H9 (cell line): ENCODE measurements around the gene TSPOAP1. TPM values are rescaled to one million over a fixed set of nuclear protein-coding genes. Genes with fewer than 3 reads are reported as not detected.

ENCODE experiments used
- DNase-seq: peaks from one replicate; pipeline ENCODE4 v3.0.0-alpha.2; 2017
- H2AFZ ChIP-seq: one replicate; pipeline ENCODE4 v1.6.1; 2013; ENCODE audit warnings: mild to moderate bottlenecking, low read length, control low read depth, moderate library complexity
- H2AK5ac ChIP-seq: 2 replicates; pipeline ENCODE4 v1.6.1; 2013; ENCODE audit warnings: low read length, control low read depth, mixed read lengths; ENCODE audit not compliant: insufficient read length
- H2BK120ac ChIP-seq: one replicate; pipeline ENCODE4 v1.6.1; 2013; ENCODE audit warnings: low read depth, mild to moderate bottlenecking, low read length, control low read depth, inconsistent platforms; ENCODE audit not compliant: poor library complexity, severe bottlenecking
- H2BK12ac ChIP-seq: 2 replicates; pipeline ENCODE4 v1.6.1; 2013; ENCODE audit warnings: low read length, control low read depth, mixed read lengths, low read depth; ENCODE audit not compliant: insufficient read length
- H2BK15ac ChIP-seq: 2 replicates; pipeline ENCODE4 v1.6.1; 2013; ENCODE audit warnings: low read depth, low read length, control low read depth
- H2BK20ac ChIP-seq: one replicate; pipeline ENCODE4 v1.6.1; 2013; ENCODE audit warnings: low read depth, mild to moderate bottlenecking, low read length, control low read depth, inconsistent platforms; ENCODE audit not compliant: poor library complexity, severe bottlenecking
- H2BK5ac ChIP-seq: 2 replicates; pipeline ENCODE4 v1.6.1; 2013; ENCODE audit warnings: low read length, control low read depth, mixed read lengths; ENCODE audit not compliant: insufficient read length
- H3K14ac ChIP-seq: 2 replicates; pipeline ENCODE4 v1.6.1; 2013; ENCODE audit warnings: low read length, control low read depth; ENCODE audit not compliant: insufficient read depth
- H3K18ac ChIP-seq: 2 replicates; pipeline ENCODE4 v1.6.1; 2013; ENCODE audit warnings: low read depth, mild to moderate bottlenecking, mixed read lengths, low read length, control low read depth; ENCODE audit not compliant: insufficient read length
- H3K23ac ChIP-seq: 2 replicates; pipeline ENCODE4 v1.6.1; 2013; ENCODE audit warnings: low read length, control low read depth, mixed read lengths, low read depth; ENCODE audit not compliant: insufficient read length
- H3K23me2 ChIP-seq: 2 replicates; pipeline ENCODE4 v1.6.1; 2013; ENCODE audit warnings: low read depth, mild to moderate bottlenecking, mixed read lengths, low read length, control low read depth; ENCODE audit not compliant: insufficient read length, poor library complexity, severe bottlenecking
- H3K27ac ChIP-seq: 2 replicates; pipeline ENCODE4 v1.5.1; 2013; ENCODE audit warnings: low read length, control low read depth, mixed read lengths, low read depth; ENCODE audit not compliant: insufficient read length
- H3K27me3 ChIP-seq: 2 replicates; pipeline ENCODE4 v1.6.1; 2013; ENCODE audit warnings: low read length, control low read depth, inconsistent platforms; ENCODE audit not compliant: insufficient read depth
- H3K4ac ChIP-seq: 2 replicates; pipeline ENCODE4 v1.6.1; 2013; ENCODE audit warnings: low read depth, mild to moderate bottlenecking, control low read depth, inconsistent platforms, low read length, moderate library complexity
- H3K4me1 ChIP-seq: 2 replicates; pipeline ENCODE4 v1.6.1; 2013; ENCODE audit warnings: low read length, control low read depth, inconsistent platforms; ENCODE audit not compliant: insufficient read depth
- H3K4me2 ChIP-seq: 2 replicates; pipeline ENCODE4 v1.6.1; 2013; ENCODE audit warnings: low read length, control low read depth, mixed read lengths; ENCODE audit not compliant: insufficient read length, insufficient read depth
- H3K56ac ChIP-seq: 2 replicates; pipeline ENCODE4 v1.6.1; 2013; ENCODE audit warnings: low read depth, mild to moderate bottlenecking, mixed read lengths, low read length, control low read depth; ENCODE audit not compliant: insufficient read length
- H3K79me1 ChIP-seq: 2 replicates; pipeline ENCODE4 v1.6.1; 2013; ENCODE audit warnings: low read depth, mild to moderate bottlenecking, moderate library complexity, low read length, control low read depth, inconsistent platforms; ENCODE audit not compliant: insufficient read depth, poor library complexity, severe bottlenecking
- H3K79me2 ChIP-seq: 2 replicates; pipeline ENCODE4 v1.6.1; 2013; ENCODE audit warnings: low read length, control low read depth, inconsistent platforms; ENCODE audit not compliant: insufficient read depth
- H3K9ac ChIP-seq: 2 replicates; pipeline ENCODE4 v1.6.1; 2013; ENCODE audit warnings: low read length, control low read depth, mixed read lengths; ENCODE audit not compliant: insufficient read length; ENCODE audit errors: extremely low read depth
- H3K9me3 ChIP-seq: one replicate; pipeline ENCODE4 v1.6.1; 2013; ENCODE audit warnings: low read depth, low read length, inconsistent platforms; ENCODE audit not compliant: control insufficient read depth
- H3T11ph ChIP-seq: one replicate; pipeline ENCODE4 v1.6.1; 2013; ENCODE audit warnings: mild to moderate bottlenecking, low read length, control low read depth, inconsistent platforms
- H4K20me1 ChIP-seq: one replicate; pipeline ENCODE4 v1.6.1; 2013; ENCODE audit not compliant: control insufficient read depth, insufficient read length, insufficient read depth
- H4K5ac ChIP-seq: 2 replicates; pipeline ENCODE4 v1.6.1; 2013; ENCODE audit warnings: low read depth, mild to moderate bottlenecking, mixed read lengths, low read length, control low read depth; ENCODE audit not compliant: insufficient read length
- H4K8ac ChIP-seq: replicated peaks from 2 replicates; pipeline ENCODE4 v1.6.1; 2013; ENCODE audit warnings: low read length, control low read depth, mixed read lengths, low read depth; ENCODE audit not compliant: insufficient read length
- H4K91ac ChIP-seq: 2 replicates; pipeline ENCODE4 v1.6.1; 2013; ENCODE audit warnings: low read depth, mild to moderate bottlenecking, moderate library complexity, mixed read lengths, low read length, control low read depth; ENCODE audit not compliant: insufficient read length
- H3K27ac Mint-ChIP-seq, 3 experiments: 2 replicates in 2 of 3; 3 replicates in 1 of 3; pipeline ENCODE4 v1.8.0; 2020 to 2021; ENCODE audit warnings: mixed read lengths in 3 of 3, mild to moderate bottlenecking in 1 of 3, moderate library complexity in 1 of 3
- H3K27me3 Mint-ChIP-seq: 2 replicates; pipeline ENCODE4 v1.8.0; 2021; ENCODE audit warnings: low read depth, mild to moderate bottlenecking, moderate library complexity, mixed read lengths
- H3K36me3 Mint-ChIP-seq, 3 experiments: 2 replicates in 2 of 3; 3 replicates in 1 of 3; pipeline ENCODE4 v1.8.0; 2020 to 2021; ENCODE audit warnings: low read depth in 3 of 3, mixed read lengths in 3 of 3; ENCODE audit not compliant: insufficient read depth in 1 of 3
- H3K4me1 Mint-ChIP-seq, 2 experiments: 2 replicates each; pipeline ENCODE4 v1.8.0; 2020; ENCODE audit warnings: mixed read lengths in 2 of 2
- H3K4me3 Mint-ChIP-seq, 2 experiments: 2 replicates in 1 of 2; 3 replicates in 1 of 2; pipeline ENCODE4 v1.8.0; 2020 to 2021; ENCODE audit warnings: mild to moderate bottlenecking in 2 of 2, mixed read lengths in 2 of 2, moderate library complexity in 1 of 2
- H3K9me3 Mint-ChIP-seq, 2 experiments: 2 replicates in 1 of 2; 3 replicates in 1 of 2; pipeline ENCODE4 v1.8.0; 2020; ENCODE audit warnings: mild to moderate bottlenecking in 2 of 2, mixed read lengths in 2 of 2, moderate library complexity in 1 of 2
- CTCF ChIP-seq: fragments of 200-600 bp; sonication (generic); conservative IDR thresholded peaks from 3 replicates; pipeline ENCODE4 v1.8.0; 2021; ENCODE audit warnings: antibody characterized with exemption, mild to moderate bottlenecking
- WGBS: extraction: QIAGEN DNeasy Blood & Tissue Kit; methylation state at CpG from one replicate; pipeline ENCODE4 v1.1.7; 2013; ENCODE audit warnings: missing lambda C conversion rate, low lambda C conversion rate, mixed read lengths; ENCODE audit not compliant: insufficient read length; ENCODE audit errors: extremely low coverage; 5-methylcytosine and 5-hydroxymethylcytosine counted together
- total RNA-seq: library from RNA; stranded (reverse); gene quantifications from 2 replicates; pipeline ENCODE4 v1.2.1, GENCODE V29; 2021

The TSPOAP1 gene
- total RNA-seq, 1 experiment from 2014 or later, result 17.3 TPM

- H3K23ac ChIP-seq, result no peak overlapping the region
- H3K36me3 Mint-ChIP-seq, result peaks cover 39 to 71% (median 69%) of the 10 kb centered on the region in 3 experiments
- no peaks in the 10 kb centered on the region for H3K9me3 ChIP-seq
- no peak overlapping the region for H2AFZ ChIP-seq
- H4K5ac ChIP-seq, result no peak overlapping the region
- H3K79me2 ChIP-seq, result peaks cover 5% of the 10 kb centered on the region; the same call in 1 of the 2 replicates
- no peak overlapping the region for H3K27ac Mint-ChIP-seq
- peaks cover 10% of the 10 kb centered on the region for H3K23me2 ChIP-seq
- H3K4me3 Mint-ChIP-seq, result no peak overlapping the region
- peaks cover 3 to 10% of the 10 kb centered on the region in 2 experiments for H3K4me1 Mint-ChIP-seq
- no peaks in the 10 kb centered on the region for H3K27me3 ChIP-seq
- WGBS, result no CpG with 5 or more reads among the region's 1 CpG
- H3K27ac ChIP-seq, result no peak overlapping the region
- H3K56ac ChIP-seq, result no peak overlapping the region
- peaks cover 2% of the 10 kb centered on the region for H3K79me1 ChIP-seq
- H3K9me3 Mint-ChIP-seq, result no peaks in the 10 kb centered on the region
- H2BK5ac ChIP-seq, result no peak overlapping the region
- no peaks in the 10 kb centered on the region for H4K20me1 ChIP-seq
- H3K4ac ChIP-seq, result no peak overlapping the region
- no peak for DNase-seq
- H3K14ac ChIP-seq, result no peak overlapping the region
- H3K4me2 ChIP-seq, result no peak overlapping the region
- H3K4me1 ChIP-seq, result no peaks in the 10 kb centered on the region
- H3K9ac ChIP-seq, result no peak overlapping the region
- peaks cover 1% of the 10 kb centered on the region; the same call in 1 of the 2 replicates for H3K27me3 Mint-ChIP-seq
- no peak overlapping the region for H2AK5ac ChIP-seq
- H4K8ac ChIP-seq, result no peak overlapping the region
- H3T11ph ChIP-seq, result no peak overlapping the region
- no peak overlapping the region for H4K91ac ChIP-seq
- TF ChIP-seq CTCF, result no peak
- H3K18ac ChIP-seq, result no peak overlapping the region
- no peak overlapping the region for H2BK12ac ChIP-seq
- H2BK120ac ChIP-seq, result no peak overlapping the region
- no peak overlapping the region for H2BK20ac ChIP-seq
- H2BK15ac ChIP-seq, result no peak overlapping the region
These were observed 19.4 kb upstream of the TSPOAP1 start for GRCh38 chr17:58348038-58348437.
